Gastroesophageal sphincter (tissue), 3 donors: Measurements from ENCODE around the gene COL4A5.

Source experiments
- EP300 ChIP-seq: sonication (generic); formaldehyde crosslinking; IDR thresholded peaks from one replicate; pipeline ENCODE4 v1.6.1; 2017; ENCODE audit warnings: antibody characterized with exemption, mild to moderate bottlenecking
- TF ChIP-seq, protein P1 (sequence below), 4 experiments: fragments of 200-600 bp in 2 of 4; fragments of 450-650 bp in 2 of 4; sonication (generic) in 1 of 4; IDR thresholded peaks; one replicate each; pipeline ENCODE4 v1.5.1; 2017 to 2019; ENCODE audit warnings: antibody characterized with exemption in 4 of 4, mild to moderate bottlenecking in 2 of 4, moderate library complexity in 2 of 4

DNA sequence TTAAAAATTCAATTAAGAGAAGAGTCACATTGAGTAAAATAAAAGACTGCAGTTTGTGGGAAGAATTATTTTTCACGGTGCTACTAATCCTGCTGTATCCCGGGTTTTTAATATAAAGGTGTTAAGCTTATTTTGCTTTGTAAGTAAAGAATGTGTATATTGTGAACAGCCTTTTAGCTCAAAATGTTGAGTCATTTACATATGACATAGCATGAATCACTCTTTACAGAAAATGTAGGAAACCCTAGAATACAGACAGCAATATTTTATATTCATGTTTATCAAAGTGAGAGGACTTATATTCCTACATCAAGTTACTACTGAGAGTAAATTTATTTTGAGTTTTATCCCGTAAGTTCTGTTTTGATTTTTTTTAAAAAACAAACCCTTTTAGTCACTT is 257.1 kb downstream of the COL4A5 start:
- TF ChIP-seq, protein P1, sequence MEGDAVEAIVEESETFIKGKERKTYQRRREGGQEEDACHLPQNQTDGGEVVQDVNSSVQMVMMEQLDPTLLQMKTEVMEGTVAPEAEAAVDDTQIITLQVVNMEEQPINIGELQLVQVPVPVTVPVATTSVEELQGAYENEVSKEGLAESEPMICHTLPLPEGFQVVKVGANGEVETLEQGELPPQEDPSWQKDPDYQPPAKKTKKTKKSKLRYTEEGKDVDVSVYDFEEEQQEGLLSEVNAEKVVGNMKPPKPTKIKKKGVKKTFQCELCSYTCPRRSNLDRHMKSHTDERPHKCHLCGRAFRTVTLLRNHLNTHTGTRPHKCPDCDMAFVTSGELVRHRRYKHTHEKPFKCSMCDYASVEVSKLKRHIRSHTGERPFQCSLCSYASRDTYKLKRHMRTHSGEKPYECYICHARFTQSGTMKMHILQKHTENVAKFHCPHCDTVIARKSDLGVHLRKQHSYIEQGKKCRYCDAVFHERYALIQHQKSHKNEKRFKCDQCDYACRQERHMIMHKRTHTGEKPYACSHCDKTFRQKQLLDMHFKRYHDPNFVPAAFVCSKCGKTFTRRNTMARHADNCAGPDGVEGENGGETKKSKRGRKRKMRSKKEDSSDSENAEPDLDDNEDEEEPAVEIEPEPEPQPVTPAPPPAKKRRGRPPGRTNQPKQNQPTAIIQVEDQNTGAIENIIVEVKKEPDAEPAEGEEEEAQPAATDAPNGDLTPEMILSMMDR (IDR thresholded peaks at IDR 0.05) = no peak
- no peak for TF ChIP-seq EP300
